Measurements from ENCODE around the gene GDPD4.

Gene GDPD4

GRCh38 chr11:77283101-77283500 lies 18.4 kb downstream of the GDPD4 start:
- no peak for DNase-seq (ENCODE audit: low read depth)
- H3K4me3 ChIP-seq (ENCODE audit: low read depth, low read length), result no peak overlapping the region
- TF ChIP-seq CTCF (IDR thresholded peaks at IDR 0.05; ENCODE audit: low read depth, low read length) (no peak), MYC (IDR thresholded peaks at IDR 0.05; ENCODE audit: low read depth, low read length) (no peak), MAX (IDR thresholded peaks at IDR 0.05; ENCODE audit: low read depth, low read length) (no peak), POLR2A (IDR thresholded peaks at IDR 0.05; ENCODE audit: extremely low read depth, insufficient read length) (no peak)

- TF ChIP-seq POLR2A (IDR thresholded peaks at IDR 0.05; ENCODE audit: extremely low read depth, insufficient read length), result no peak
- TF ChIP-seq MAX (IDR thresholded peaks at IDR 0.05; ENCODE audit: low read depth, low read length), result no peak
- no peak for TF ChIP-seq MYC (IDR thresholded peaks at IDR 0.05; ENCODE audit: low read depth, low read length)
- TF ChIP-seq CTCF (IDR thresholded peaks at IDR 0.05; ENCODE audit: low read depth, low read length), result no peak
- DNase-seq (ENCODE audit: low read depth), result no peak
- no peak overlapping the region for H3K4me3 ChIP-seq (ENCODE audit: low read depth, low read length)
Measured at GRCh38 chr11:77278595-77279506, 22.6 kb downstream of the GDPD4 start.

- H3K4me3 ChIP-seq (ENCODE audit: low read depth, low read length), result no peak overlapping the region
- TF ChIP-seq CTCF (IDR thresholded peaks at IDR 0.05; ENCODE audit: low read depth, low read length) (no peak), MYC (IDR thresholded peaks at IDR 0.05; ENCODE audit: low read depth, low read length) (no peak), MAX (IDR thresholded peaks at IDR 0.05; ENCODE audit: low read depth, low read length) (no peak), POLR2A (IDR thresholded peaks at IDR 0.05; ENCODE audit: extremely low read depth, insufficient read length) (no peak)
- no peak for DNase-seq (ENCODE audit: low read depth)
Measured at GRCh38 chr11:77276271-77276670, 25.2 kb downstream of the GDPD4 start.

GRCh38 chr11:77270921-77271320 lies 30.6 kb downstream of the GDPD4 start:
- DNase-seq (ENCODE audit: low read depth), result no peak
- TF ChIP-seq MAX (IDR thresholded peaks at IDR 0.05; ENCODE audit: low read depth, low read length), result no peak
- TF ChIP-seq CTCF (IDR thresholded peaks at IDR 0.05; ENCODE audit: low read depth, low read length), result no peak
- no peak for TF ChIP-seq MYC (IDR thresholded peaks at IDR 0.05; ENCODE audit: low read depth, low read length)
- no peak for TF ChIP-seq POLR2A (IDR thresholded peaks at IDR 0.05; ENCODE audit: extremely low read depth, insufficient read length)
- no peak overlapping the region for H3K4me3 ChIP-seq (ENCODE audit: low read depth, low read length)

GRCh38 chr11:77269484-77270123 lies 31.9 kb downstream of the GDPD4 start:
- no peak for DNase-seq (ENCODE audit: low read depth)
- no peak overlapping the region for H3K4me3 ChIP-seq (ENCODE audit: low read depth, low read length)
- TF ChIP-seq MAX (IDR thresholded peaks at IDR 0.05; ENCODE audit: low read depth, low read length), result no peak
- TF ChIP-seq POLR2A (IDR thresholded peaks at IDR 0.05; ENCODE audit: extremely low read depth, insufficient read length), result no peak

- TF ChIP-seq POLR2A (IDR thresholded peaks at IDR 0.05; ENCODE audit: extremely low read depth, insufficient read length), result no peak
- no peak for DNase-seq (ENCODE audit: low read depth)
- no peak overlapping the region for H3K4me3 ChIP-seq (ENCODE audit: low read depth, low read length)
Measured at GRCh38 chr11:77267962-77268361, 33.5 kb downstream of the GDPD4 start.

Data from NB4 (cell line).